Activated naive CD8-positive, alpha-beta T cell treated with anti-CD3 and anti-CD28 coated beads, Interleukin-2, amount 10 ng/mL, durations not matched to agents 7 days and 5 days (primary cell): ENCODE measurements around the gene DENND5B. TPM values are rescaled to one million over a fixed set of nuclear protein-coding genes. Genes with fewer than 3 reads are reported as not detected.
A peak's percentile ranks its signal among the peaks of the same experiment; 100 is the strongest.
"Not testable (repeated sequence)": the region's sequence is repeated elsewhere in the genome, so short reads cannot be mapped to it uniquely, and the experiment has no call there.

Experiments
- ATAC-seq: fragments of 150-1000 bp; cut with Tn5 transposase; one replicate; pipeline ENCODE4 v1.10.0; 2021; ENCODE audit warnings: low read depth, moderate library complexity
- POLR2A ChIA-PET: fragments of 350-600 bp; sonication (Branson Sonifier 250); formaldehyde crosslinking; loops from one replicate; lab custom pipeline; 2021; ENCODE audit warnings: antibody characterized with exemption; lab: Charles Lee
- DNase-seq: peaks from one replicate; pipeline ENCODE4 v3.0.0; 2021
- H3K27ac Mint-ChIP-seq: one replicate; pipeline ENCODE4 v1.8.0; 2022; ENCODE audit warnings: mild to moderate bottlenecking, mixed read lengths
- H3K27me3 Mint-ChIP-seq: one replicate; pipeline ENCODE4 v1.8.0; 2022; ENCODE audit warnings: mild to moderate bottlenecking, moderate library complexity, mixed read lengths
- H3K36me3 Mint-ChIP-seq: one replicate; pipeline ENCODE4 v1.8.0; 2021; ENCODE audit warnings: mild to moderate bottlenecking, mixed read lengths
- H3K4me1 Mint-ChIP-seq: one replicate; pipeline ENCODE4 v1.8.0; 2021; ENCODE audit warnings: mixed read lengths
- H3K4me3 Mint-ChIP-seq: one replicate; pipeline ENCODE4 v1.8.0; 2022; ENCODE audit warnings: mild to moderate bottlenecking, moderate library complexity, mixed read lengths
- H3K9me3 Mint-ChIP-seq: one replicate; pipeline ENCODE4 v1.8.0; 2021; ENCODE audit warnings: mixed read lengths
- total RNA-seq, 2 experiments: library from RNA; stranded (reverse); gene quantifications; one replicate each; pipeline ENCODE4 v1.2.3, GENCODE V29; 2021

DENND5B gene
- total RNA-seq, 2 experiments from 2014 or later: 0.33 to 0.34 TPM

DNA sequence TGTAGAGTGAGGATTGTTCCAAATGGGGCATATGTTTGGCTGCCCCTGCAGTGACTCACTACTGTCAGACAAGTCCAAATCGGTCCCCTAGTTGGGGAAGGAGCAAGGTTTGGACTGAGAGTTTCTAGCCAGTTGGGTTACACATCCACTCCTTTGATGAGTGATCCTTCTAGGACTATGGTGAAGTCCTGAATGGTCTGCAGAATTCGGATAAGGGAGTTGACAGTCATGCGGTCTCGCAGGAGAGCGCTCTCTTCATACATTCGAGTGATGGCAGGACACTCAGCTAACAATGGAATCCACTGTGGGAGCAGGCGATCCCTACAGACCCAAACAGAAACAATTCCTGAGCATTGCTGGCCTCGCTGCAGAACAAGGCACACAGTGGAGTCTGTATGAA lies 203.5 kb downstream of the DENND5B start:
- Mint-ChIP-seq H3K9me3 (no peaks in the 10 kb centered on the region), H3K4me1 (no peaks in the 10 kb centered on the region), H3K27me3 (peaks cover 13% of the 10 kb centered on the region), H3K4me3 (no peak overlapping the region), H3K36me3 (no peaks in the 10 kb centered on the region), H3K27ac (no peak overlapping the region)
- no peak for ATAC-seq
- POLR2A ChIA-PET: no interaction called here
- DNase-seq: no peak

DNA sequence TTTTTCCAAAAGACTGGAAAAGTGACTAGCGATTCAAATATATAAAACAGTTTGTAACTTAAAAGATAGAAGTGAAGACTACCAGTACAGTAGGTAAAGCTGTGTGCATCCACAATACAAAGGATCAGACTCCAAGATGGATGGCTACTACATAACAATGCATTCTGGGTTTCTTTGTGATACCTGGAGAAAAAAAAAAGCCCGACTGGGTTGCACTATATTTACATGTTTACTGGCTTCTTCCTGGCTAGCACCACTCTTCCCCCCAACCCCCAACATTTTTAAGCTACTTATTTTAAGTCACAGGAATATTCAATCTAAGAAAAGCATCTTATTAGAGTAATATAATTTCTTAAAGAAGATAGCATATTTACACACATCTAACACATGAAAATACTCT lies 203.9 kb downstream of the DENND5B start:
- Mint-ChIP-seq H3K4me1 (no peaks in the 10 kb centered on the region), H3K9me3 (no peaks in the 10 kb centered on the region), H3K27ac (no peak overlapping the region), H3K36me3 (no peaks in the 10 kb centered on the region), H3K27me3 (peaks cover 14% of the 10 kb centered on the region), H3K4me3 (no peak overlapping the region)
- no peak for DNase-seq
- ATAC-seq: no peak
- POLR2A ChIA-PET: no interaction called here

DNA sequence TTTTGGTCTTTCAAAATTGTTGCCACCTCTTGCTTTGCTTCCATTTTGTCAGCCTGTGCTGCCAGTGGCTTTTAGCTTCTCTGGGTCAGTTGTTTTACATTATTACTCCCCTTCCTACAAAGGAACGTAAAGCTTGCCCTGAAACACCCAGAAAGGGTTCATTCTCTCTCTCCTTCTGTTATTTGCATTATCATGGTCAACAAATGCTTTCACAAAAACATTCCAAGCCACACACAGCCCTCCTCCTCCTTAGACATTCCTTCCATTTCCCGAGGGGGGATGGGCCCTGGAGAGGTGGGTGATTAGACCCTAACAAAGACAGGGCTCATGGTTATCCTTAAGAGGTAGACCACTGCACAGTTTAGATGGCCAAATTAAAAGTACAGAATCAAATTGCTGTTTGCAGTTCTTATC lies 204.6 kb downstream of the DENND5B start:
- Mint-ChIP-seq H3K9me3 (no peaks in the 10 kb centered on the region), H3K27ac (no peak overlapping the region), H3K4me1 (no peaks in the 10 kb centered on the region), H3K4me3 (no peak overlapping the region), H3K36me3 (no peaks in the 10 kb centered on the region), H3K27me3 (peaks cover 14% of the 10 kb centered on the region)
- POLR2A ChIA-PET: no interaction called here
- ATAC-seq (no peak), DNase-seq (no peak)

DNA sequence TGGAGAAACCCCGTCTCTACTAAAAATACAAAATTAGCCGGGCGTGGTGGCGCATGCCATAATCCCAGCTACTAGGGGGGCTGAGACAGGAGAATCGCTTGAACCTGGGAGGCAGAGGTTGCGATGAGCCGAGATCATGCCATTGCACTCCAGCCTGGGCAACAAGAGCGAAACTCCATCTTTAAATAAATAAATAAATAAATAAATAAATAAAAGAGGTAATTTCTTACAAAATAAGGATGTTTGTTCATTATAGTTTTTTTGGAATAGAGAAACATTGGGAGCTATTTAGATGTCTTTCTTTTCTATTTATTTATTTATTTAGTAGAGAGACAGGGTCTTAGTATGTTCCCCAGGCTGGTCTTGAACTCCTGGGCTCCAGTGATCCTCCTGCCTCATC lies 213.7 kb downstream of the DENND5B start:
- POLR2A ChIA-PET, H3K9me3 Mint-ChIP-seq, H3K36me3 Mint-ChIP-seq, H3K27ac Mint-ChIP-seq, H3K4me1 Mint-ChIP-seq, DNase-seq, H3K27me3 Mint-ChIP-seq, ATAC-seq, H3K4me3 Mint-ChIP-seq: not testable (repeated sequence)

DNA sequence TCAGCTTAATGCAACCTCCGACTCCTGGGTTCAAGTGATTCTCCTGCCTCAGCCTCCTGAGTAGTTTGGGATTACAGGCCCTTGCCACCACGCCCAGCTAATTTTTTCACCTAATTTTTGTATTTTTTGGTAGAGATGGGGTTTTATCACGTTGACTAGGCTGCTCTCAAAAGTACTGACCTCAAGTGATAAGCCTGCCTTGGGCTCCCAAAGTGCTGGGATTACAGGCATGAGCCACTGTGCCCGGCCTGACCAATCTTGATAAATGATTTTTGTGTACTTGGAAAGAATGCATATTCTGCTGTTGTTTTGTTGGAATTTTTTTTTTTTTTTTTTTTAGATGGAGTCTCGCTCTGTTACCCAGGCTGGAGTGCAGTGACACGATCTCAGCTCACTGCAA lies 215.5 kb downstream of the DENND5B start:
- H3K4me3 Mint-ChIP-seq, H3K27me3 Mint-ChIP-seq, H3K27ac Mint-ChIP-seq, ATAC-seq, H3K9me3 Mint-ChIP-seq, POLR2A ChIA-PET, H3K36me3 Mint-ChIP-seq, H3K4me1 Mint-ChIP-seq, DNase-seq: not testable (repeated sequence)

- ATAC-seq: no peak
- H3K36me3 Mint-ChIP-seq: no peaks in the 10 kb centered on the region
- peaks cover 2% of the 10 kb centered on the region for H3K27me3 Mint-ChIP-seq
- DNase-seq: no peak
- POLR2A ChIA-PET: no interaction called here
- H3K27ac Mint-ChIP-seq: no peak overlapping the region
- H3K4me3 Mint-ChIP-seq: no peak overlapping the region
- H3K9me3 Mint-ChIP-seq: no peaks in the 10 kb centered on the region
- H3K4me1 Mint-ChIP-seq: no peaks in the 10 kb centered on the region
Measured at GRCh38 chr12:31371256-31371620, 219.7 kb downstream of the DENND5B start.

DNA sequence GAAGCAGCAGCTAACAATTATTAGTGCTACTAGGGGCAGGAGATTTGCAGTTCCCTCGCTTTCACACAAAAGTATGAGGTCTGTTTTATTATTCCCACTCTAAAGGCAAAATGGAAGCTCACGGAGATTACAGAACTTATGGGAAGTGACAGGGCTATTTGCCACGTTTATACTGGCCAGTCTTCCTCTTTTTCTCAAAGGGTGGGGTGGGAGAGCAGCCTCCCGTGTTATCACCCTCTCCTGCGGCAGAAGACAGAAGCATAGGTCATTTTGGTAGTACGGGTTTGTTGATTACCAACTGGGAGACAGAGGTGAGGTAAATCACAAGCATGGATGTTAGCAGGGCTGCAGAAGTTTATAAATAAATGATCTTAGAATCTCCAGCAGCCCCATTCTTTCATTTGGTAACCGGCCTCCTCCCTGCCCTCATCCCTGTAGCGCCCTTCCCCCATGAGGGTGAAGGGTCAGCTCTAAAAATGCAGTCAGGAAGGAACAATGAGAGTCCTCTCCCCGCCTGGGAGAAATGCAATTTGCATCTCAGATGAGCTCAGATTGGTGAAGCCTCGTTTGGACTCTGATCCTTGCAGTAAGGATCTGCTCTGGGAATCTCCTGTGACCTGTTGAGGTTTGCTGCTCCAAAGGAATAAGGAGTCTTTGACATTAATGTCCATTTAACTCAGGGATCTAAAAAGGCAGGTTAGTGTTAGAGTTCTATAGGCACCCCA lies 220.2 kb downstream of the DENND5B start:
- ATAC-seq: no peak
- H3K4me1 Mint-ChIP-seq: no peaks in the 10 kb centered on the region
- no peak overlapping the region for H3K27ac Mint-ChIP-seq
- H3K36me3 Mint-ChIP-seq: no peaks in the 10 kb centered on the region
- no peak for DNase-seq
- no peak overlapping the region for H3K4me3 Mint-ChIP-seq
- peaks cover 2% of the 10 kb centered on the region for H3K27me3 Mint-ChIP-seq
- no peaks in the 10 kb centered on the region for H3K9me3 Mint-ChIP-seq
- POLR2A ChIA-PET: no interaction called here

- Mint-ChIP-seq H3K36me3 (no peaks in the 10 kb centered on the region), H3K27ac (no peak overlapping the region), H3K27me3 (peaks cover 2% of the 10 kb centered on the region), H3K4me1 (no peaks in the 10 kb centered on the region), H3K4me3 (no peak overlapping the region), H3K9me3 (no peaks in the 10 kb centered on the region)
- DNase-seq (no peak), ATAC-seq (no peak)
- POLR2A ChIA-PET: no interaction called here
Measured at GRCh38 chr12:31369712-31370521, 221.0 kb downstream of the DENND5B start.

GRCh38 chr12:31368666-31369361 lies 222.1 kb downstream of the DENND5B start:
- no peak overlapping the region for H3K4me3 Mint-ChIP-seq
- no peak for DNase-seq
- no peaks in the 10 kb centered on the region for H3K36me3 Mint-ChIP-seq
- H3K4me1 Mint-ChIP-seq: peaks cover under 1% of the 10 kb centered on the region
- peaks cover 2% of the 10 kb centered on the region for H3K27me3 Mint-ChIP-seq
- H3K27ac Mint-ChIP-seq: no peak overlapping the region
- ATAC-seq: no peak
- POLR2A ChIA-PET: no interaction called here
- no peaks in the 10 kb centered on the region for H3K9me3 Mint-ChIP-seq

- H3K27me3 Mint-ChIP-seq: peaks cover 4% of the 10 kb centered on the region
- ATAC-seq (no peak), DNase-seq (no peak)
- no peaks in the 10 kb centered on the region for H3K9me3 Mint-ChIP-seq
- H3K36me3 Mint-ChIP-seq: no peaks in the 10 kb centered on the region
- peaks cover 21% of the 10 kb centered on the region for H3K4me1 Mint-ChIP-seq
- POLR2A ChIA-PET: no interaction called here
- no peak overlapping the region for H3K27ac Mint-ChIP-seq
- no peak overlapping the region for H3K4me3 Mint-ChIP-seq
Measured at GRCh38 chr12:31366104-31366621, 224.8 kb downstream of the DENND5B start.

- Mint-ChIP-seq H3K27ac (peak overlapping the region; percentile 97), H3K4me1 (peaks cover 21% of the 10 kb centered on the region), H3K36me3 (no peaks in the 10 kb centered on the region), H3K27me3 (peaks cover 2% of the 10 kb centered on the region), H3K4me3 (no peak overlapping the region), H3K9me3 (no peaks in the 10 kb centered on the region)
- POLR2A ChIA-PET: no interaction called here
- no peak for ATAC-seq
- no peak for DNase-seq
Measured at GRCh38 chr12:31363831-31364230, 227.1 kb downstream of the DENND5B start.

GRCh38 chr12:31363416-31363809 lies 227.5 kb downstream of the DENND5B start:
- no peaks in the 10 kb centered on the region for H3K9me3 Mint-ChIP-seq
- H3K4me3 Mint-ChIP-seq: peak overlapping the region; percentile 81
- H3K27me3 Mint-ChIP-seq: peaks cover 2% of the 10 kb centered on the region
- POLR2A ChIA-PET: interaction anchor here (1.2 to 1.9 kb wide), 3 partner anchors 37 to 40 kb away, joined by 3 to 19 read pairs (median 12); partner anchors contain the start of gene SINHCAF
- H3K4me1 Mint-ChIP-seq: peaks cover 21% of the 10 kb centered on the region
- H3K36me3 Mint-ChIP-seq: no peaks in the 10 kb centered on the region
- DNase-seq (no peak), ATAC-seq (no peak)
- H3K27ac Mint-ChIP-seq: peak overlapping the region; percentile 97

GRCh38 chr12:31362759-31363415 lies 228.0 kb downstream of the DENND5B start:
- H3K9me3 Mint-ChIP-seq: no peaks in the 10 kb centered on the region
- peak; percentile 63 for DNase-seq
- H3K4me3 Mint-ChIP-seq: peak overlapping the region; percentile 81
- H3K27ac Mint-ChIP-seq: peak overlapping the region; percentile 97
- H3K27me3 Mint-ChIP-seq: peaks cover 2% of the 10 kb centered on the region
- H3K36me3 Mint-ChIP-seq: no peaks in the 10 kb centered on the region
- ATAC-seq: peak; percentile 87
- POLR2A ChIA-PET: interaction anchor here (0.8 to 1.9 kb wide), 6 partner anchors 11 to 291 kb away, joined by 3 to 19 read pairs (median 6); partner anchors contain the start of gene SINHCAF
- H3K4me1 Mint-ChIP-seq: peaks cover 21% of the 10 kb centered on the region
